HG02798 (cell line): ENCODE measurements around the gene CELSR2.

Experiments
- ATAC-seq: cut with Tn5 transposase; IDR thresholded peaks from one replicate; pipeline ENCODE4 v1.9.1; 2021; ENCODE audit warnings: mild to moderate bottlenecking; ENCODE audit not compliant: unreplicated experiment, poor library complexity

Gene CELSR2

DNA sequence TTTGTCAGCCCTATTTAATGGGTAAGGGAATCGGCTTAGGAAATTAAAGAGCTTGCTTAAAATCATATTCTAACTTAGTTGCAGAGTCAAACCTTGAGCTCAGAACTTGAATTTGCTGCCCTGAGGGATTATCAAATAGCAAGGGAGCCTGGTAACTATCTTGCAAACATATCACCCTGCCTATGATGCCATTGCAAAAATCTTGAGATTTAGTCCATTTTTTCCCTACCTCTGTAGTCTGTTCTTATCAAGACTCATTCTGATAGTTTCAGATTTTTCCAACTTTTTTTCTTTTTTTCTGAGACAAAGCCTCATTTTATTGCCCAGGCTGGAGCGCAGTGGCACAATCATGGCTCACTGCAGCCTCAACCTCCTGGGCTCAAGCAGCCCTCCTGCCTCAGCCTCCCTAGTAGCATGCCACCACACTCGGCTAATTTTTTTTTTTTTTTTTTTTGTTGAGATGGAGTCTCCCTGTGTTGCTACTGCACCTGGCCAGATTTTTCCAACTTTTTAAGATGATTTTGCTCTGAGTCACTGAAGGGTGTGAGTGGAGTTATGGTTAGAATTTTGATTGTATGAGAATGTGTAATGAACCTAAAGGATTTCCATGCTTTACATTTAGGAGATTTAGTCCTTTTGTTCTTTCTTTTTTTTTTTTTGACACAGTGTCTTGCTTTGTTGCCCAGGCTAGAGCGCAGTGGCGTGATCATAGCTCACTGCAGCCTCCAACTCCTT lies 23.5 kb upstream of the CELSR2 start:
- ATAC-seq: no peak

DNA sequence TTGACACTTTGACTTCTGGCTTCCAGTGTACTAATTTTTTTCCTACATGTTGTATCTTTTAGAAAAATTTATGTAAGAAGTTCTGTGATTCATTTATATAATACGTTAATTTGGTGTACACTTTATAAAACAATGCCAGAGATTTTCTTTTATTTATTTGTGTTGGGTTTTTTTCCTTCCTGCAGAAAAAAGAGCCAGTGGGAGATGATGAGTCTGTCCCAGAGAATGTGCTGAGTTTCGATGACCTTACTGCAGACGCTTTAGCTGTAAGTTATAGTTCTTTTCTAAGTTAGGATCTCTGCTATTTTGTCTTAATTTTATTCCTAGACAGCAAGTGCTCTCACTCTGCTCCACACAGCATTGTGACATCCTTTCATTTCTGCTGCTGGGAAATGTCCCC lies 21.2 kb upstream of the CELSR2 start:
- ATAC-seq: no peak

DNA sequence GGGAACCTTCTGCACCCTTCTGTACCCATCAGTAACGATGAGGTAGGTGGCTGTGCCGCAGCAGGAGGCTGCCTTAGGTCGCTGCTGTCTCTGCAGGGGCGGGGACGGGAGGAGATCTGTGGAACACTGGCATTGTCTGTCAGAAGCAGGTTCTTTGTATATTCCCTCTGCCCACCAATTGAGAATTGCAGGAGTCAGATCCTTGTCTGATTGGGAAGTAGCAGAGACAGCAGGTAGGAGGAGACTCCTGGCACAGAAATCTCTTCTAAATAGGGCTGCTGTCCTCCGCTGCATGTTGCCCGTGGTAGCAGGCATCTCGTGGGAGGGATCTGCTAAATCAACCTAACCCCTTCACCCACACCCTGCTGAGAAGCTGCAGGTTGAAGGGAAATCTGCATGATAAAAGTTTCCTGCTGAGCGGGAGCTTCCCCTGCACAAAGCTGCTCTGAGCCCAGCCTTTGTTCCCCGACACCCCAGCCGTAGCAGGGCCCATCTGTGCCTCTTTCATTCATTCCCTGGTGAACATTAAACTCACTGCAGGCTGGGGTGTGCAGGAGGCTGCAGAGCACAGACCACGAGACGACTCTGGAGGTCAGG lies 19.7 kb upstream of the CELSR2 start:
- ATAC-seq: no peak

DNA sequence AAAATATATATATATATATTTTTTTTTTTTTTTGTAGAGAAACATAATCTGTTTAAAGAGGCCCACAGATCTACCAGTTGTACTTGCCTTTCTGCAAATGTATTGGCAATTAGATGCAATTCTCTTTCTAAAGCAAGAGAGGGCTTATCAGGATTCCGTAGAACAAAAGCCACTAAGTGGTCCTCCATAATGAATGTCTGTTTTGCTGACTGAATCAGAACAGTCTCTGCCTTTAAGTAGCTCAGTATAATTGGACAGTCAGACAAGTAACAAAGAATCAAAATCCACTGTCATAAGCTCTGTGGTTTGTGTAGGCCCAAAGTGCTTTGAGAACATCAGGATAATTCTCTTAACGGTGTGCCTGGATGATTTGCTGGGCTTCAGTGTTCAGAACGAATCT lies 18.3 kb upstream of the CELSR2 start:
- no peak for ATAC-seq

DNA sequence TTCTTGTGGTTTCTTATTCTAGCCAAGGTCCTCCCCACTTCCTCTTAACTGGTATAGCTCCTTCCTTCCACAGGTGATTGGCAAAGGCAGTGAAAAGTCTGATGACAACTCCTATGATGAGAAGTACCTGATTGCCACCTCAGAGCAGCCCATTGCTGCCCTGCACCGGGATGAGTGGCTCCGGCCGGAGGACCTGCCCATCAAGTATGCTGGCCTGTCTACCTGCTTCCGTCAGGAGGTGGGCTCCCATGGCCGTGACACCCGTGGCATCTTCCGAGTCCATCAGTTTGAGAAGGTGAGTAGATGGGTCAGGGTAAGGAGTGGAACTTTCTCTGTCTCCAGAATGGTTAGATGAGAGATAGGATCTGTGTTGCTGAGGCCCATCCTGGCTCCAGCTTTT lies 14.2 kb upstream of the CELSR2 start:
- ATAC-seq: no peak

DNA sequence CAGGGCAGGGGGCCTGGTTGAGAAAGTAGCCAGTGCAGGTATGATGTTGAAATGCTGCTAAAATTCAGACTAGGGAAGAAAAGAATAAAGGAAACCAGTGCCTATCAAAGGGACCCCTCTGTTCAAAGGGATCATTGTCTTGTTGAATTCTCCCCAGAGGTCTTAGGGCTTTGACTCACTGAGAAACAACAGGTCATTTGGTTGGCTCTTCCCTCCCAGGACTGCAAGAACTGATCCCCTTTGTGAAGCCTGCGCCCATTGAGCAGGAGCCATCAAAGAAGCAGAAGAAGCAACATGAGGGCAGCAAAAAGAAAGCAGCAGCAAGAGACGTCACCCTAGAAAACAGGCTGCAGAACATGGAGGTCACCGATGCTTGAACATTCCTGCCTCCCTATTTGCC lies 11.8 kb upstream of the CELSR2 start:
- ATAC-seq: no peak

DNA sequence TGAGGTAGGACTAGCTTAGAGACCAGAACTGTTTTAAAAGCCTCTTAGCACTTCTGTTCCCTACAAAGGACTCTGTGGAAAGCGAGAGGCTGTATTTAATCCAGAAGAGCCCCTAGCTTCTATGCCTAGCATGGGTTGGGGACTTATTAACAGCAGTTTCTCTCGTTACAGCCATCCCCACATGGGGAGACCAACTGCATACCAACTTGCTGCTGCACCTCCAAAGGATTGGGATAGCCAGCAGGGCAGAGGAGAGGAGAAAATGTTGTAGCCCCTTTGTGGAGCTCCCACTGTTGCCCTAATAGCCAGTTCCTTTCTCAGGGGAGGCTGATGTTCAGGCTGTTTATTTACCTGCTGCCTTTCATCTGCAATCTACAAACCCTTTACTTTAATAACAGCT lies 11.0 kb upstream of the CELSR2 start:
- ATAC-seq: no peak

DNA sequence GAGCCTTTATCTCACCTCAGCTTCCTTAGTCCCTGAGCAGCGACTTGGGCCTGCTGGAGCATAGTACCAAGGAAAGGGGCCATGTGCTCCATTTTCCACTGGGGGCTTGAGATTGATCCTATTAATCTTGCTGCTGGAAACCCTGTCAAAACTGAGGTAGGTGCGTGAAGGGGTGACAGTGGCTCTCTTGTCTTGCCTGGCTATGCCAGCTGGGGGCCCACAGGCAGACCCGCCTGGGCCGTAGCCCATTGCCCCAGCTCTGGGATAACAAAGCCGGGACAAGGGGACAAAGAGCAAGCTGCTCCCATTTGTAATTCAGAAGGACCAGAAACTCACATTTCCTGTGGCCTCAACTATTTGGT lies 10.3 kb upstream of the CELSR2 start:
- no peak for ATAC-seq

DNA sequence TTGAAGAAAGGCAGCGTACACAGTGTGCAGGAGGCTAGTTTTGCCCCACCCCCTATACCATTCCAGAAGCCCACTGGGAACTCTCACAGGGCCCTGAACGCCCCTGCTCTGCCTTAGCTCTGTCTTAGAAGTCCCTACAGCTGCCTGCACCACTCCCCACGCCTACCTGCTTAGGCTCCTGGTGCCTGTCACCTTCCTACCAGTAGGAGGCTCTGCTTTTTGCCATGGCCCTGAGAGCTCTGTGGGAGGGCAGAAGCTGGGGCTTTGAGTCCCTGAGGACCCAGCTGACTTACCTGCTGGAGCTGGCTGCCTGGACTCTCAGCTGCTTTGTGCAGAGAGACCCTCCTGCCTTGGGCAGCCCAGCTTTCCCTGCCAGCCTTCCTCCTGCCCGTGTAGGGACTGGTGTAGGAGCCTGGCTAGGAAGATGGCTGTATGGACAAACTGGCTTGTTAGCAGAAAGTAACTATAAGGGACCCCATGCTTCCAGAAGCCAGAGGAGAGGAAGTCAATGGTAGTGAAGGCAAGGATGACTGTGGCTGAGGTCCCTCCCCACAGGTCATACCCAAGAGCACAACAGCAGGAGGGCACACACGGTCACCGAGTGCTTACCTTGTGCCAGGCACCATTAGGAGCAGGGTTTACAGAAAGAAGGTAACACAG lies 9.8 kb upstream of the CELSR2 start:
- ATAC-seq: peak; percentile 75

DNA sequence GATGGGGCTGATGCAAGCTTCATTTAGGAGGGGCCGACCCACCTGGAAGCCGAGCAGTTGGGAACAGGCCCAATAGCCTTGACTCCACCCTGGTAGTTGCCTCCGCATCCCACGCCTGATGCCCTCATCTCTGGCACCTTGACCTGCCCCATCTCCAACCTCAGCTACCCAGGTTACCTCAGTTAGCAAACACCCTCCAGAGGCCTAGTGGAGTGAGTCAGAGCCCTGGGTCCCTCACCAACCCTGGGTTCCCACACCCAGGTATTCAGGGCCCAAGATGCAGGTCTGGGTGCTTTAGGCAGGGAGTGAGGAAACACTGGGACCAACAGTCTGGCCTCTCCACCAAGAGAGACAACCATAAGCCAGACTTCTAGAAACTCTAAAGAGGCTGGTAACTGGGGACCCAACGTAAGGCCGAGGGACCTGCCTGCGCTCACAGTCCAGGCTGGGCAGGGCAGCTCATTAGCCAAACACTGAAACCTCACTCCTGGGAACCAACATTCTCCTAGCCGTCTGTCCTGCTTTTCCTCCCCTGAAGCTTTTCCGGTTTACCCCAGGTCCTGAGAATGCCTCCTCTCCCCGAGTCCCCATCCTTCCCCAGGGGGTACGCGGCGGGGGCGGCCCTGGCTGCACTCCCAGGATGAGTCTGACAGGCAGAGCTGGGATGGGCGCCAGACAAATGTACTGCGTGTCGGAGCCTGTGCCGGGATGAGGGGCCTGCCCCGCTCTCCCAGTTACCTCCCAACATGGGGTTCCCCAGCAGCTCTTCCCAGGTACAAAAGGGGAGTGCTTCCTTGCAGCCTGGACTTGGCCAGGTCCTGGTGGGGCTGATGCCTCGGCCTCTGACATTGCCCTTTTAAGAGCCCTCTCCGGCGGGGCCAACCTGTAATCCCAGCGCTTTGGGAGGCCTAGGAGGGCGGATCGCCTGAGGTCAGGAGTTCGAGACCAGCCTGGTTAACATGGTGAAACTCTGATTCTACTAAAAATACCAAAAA lies 8.9 kb upstream of the CELSR2 start:
- no peak for ATAC-seq

DNA sequence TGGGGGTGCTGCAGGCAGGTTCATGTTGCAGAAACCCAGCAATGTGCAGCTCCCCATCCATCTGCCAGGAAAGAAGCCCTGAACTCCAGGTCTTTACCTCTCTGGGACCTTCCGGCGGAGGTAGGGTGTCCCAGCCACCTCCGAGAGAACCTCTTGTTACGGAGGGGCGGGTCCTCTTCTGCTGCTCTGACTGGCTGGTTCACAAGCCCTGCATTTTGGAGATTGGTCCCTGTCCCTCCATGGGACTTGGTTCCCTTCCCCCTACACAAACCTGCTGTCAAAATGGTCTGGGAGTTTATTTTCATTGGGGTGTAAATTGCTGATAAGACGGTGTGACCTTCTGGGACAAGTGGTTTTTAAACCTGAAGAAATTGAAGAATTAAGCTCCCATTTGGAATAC lies 8.0 kb upstream of the CELSR2 start:
- no peak for ATAC-seq

DNA sequence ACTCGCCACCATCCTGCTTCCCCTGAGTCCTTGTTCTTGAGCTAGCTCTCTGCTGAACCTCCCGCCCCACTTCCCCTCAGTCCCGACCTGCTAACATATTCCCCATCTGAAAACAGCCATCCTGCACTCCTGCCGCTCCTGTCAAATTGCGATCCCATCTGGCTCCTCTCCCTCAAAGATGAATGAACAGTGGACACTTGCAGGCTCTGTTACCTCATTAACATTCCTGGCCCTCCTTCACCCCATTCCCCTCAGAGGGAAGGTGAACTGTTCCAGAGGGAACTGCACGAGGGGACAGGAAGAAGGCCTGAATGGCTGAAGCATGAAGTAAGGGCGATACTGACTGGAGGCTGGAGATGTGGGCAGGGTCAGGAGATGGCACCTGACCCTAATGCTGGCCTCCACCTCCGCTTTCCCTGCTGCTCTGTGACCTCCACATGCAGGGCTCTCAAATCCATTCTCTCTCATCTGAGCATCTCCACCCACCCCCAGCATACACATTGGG lies 7.4 kb upstream of the CELSR2 start:
- no peak for ATAC-seq

DNA sequence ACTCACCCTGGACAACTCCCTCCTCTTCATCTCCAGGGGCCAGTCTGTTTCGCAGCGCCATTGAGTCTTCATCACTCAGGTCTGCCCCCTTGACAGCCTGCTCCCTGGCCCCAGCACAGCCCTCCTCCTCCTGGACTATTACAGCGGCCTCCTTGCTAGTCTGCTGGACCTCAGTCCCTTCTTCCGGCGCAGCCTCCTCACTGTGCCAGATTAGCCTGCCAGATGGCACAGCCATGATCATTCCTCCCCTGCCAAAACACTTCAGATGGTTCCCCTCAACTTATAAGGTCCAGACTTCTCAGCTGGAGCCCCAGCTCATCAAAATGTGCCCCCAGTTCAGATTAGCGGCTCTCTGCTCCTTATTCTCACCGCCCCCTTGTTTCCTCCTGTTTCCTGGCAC lies 7.0 kb upstream of the CELSR2 start:
- no peak for ATAC-seq

DNA sequence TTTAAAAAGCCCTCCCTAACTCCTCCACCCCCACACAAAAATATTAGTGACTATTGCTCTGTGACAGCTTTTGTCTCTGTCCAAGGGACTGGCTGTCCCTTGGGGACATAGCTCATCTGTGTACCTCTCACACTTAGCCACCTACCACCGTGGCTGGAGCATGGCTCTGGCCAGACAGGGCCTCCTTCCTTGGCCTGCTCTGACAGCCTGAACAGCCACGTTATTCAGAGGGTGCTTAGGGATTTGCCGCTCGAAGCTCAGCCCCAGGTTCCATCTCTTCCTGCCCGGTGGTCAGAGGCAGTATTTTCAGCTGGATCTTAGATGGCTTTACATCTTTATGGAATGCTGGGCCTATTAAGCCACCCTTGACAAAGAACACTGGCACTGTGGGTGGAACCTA lies 6.1 kb upstream of the CELSR2 start:
- no peak for ATAC-seq

DNA sequence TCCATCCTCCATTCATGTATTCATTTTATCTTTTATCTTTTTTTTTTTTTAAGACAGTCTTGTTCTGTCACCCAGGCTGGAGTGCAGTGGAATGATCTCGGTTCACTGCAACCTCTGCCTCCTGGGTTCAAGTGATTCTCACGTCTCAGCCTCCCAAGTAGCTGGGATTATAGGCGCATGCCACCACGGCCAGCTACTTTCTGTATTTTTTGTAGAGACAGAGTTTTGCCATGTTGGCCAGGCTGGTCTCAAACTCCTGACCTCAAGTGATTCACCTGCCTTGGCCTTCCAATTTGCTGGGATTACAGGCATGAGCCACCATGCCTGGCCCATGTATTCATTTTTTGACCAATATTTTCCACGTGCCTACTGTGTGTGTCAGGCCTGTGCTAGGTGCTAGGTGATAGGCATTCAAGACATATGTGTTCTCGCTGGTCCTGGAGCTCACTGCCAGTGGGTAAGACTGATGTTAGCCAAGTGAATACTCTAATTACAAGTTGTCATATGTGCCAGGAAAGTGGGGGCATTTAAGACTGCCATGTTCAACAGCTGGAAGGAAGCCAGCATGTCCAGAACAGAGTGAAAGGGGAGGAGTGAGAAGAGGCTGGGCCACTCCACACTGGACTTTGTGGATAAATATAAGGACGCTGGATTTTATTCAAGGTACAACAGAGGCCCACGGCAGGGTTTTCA lies 5.3 kb upstream of the CELSR2 start:
- ATAC-seq: no peak

DNA sequence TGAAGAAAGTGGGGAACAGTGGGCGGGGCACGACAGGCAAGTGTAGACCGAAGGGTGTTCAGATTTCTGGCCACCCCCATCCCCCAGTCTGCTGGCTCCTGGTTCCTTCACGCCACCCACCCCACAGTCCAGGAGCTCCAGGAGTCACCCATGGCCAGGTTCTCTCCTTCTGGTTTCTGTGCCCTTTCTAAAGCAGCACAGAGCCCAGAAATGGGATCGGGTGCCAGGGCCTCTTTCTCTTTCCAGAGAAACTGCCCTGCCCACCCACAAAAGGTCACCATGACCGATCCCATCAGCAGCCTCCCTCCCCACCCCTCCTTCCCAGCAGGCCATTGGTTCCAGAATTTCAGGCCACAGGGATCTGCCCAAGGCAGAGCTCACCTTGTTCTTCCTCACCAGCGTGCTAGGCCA lies 3.2 kb upstream of the CELSR2 start:
- ATAC-seq: no peak

DNA sequence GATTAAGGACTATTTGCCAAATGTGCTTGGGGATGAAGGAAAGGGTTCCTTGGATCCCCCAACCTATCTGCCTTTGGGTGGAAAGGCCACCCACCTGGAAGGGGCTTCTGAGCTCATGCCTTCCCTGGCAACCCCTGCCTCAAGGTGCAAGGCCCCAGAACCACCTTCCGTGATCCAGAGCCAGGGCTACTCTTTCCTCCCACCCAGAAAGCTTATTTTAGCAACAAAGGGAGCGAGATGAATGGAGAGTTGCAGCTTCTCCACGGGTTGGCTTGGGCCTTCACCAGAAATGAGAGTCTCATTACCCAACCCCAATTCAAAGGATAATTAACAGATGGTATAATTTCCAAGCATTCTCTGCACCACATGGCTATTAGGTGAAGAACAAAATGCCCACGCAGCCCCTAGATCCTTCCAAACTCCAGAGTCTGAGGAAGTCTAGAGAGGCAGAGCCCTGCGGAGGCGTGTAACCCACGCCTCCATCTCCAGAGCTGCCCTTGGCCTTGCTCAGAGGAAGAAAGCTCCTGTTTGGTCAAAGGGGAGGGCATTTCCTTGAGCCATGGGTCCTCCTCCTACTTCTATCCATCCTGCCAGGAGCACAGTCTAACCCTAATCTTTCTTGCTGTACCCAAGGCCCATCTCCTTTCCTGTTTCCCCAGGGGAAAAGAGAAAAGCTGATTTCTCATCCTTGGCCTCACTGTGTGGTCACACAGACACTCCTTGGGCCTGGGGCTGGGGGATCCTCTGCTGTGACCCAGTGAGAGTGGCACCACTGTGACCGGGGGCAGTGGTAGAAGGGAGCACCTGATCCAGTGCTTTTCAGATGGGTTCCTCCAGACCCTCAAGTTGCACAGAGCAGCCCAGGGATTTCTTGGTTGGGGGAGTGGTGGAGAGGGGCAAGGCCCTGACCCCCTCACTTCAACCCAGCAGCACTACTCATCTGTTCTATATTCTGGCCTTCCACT lies 1.7 kb upstream of the CELSR2 start:
- no peak for ATAC-seq

DNA sequence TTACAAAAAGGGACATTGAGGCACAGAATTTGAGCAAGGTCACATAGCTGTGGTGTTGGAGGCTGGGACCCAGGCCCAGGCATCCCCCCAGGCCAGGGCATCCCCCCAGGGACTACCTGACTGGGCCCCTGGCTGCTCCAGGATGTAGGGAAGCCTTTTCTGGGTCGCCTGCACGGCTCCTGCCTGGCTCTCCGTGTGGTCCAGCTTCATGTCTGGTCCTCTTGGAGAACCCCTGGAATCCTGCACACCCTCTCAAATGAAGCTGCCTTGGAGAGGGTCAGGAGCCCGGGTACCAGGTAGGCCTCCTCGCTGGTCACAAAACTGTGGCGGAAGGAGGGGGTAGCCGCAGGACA lies 919 bp upstream of the CELSR2 start:
- no peak for ATAC-seq
